ENCODE measurements around the gene RASGRP3.

RASGRP3 gene

DNA sequence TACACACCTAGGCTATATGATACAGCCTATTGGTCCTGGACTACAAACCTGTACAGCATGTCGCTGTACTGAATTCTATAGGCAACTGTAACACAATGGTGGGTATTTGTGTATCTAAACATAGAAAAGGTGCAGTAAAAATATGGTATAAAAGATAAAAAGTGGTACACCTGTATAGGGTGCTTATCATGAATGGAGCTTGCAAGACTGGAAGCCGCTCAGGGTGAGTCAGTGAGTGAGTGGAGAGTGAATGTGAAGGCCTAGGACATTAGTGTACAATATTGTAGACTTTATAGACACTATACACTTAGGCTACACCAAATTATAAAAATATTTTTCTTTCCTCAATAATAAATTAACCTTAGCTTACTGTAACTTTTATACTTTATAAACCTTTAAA lies 41.8 kb downstream of the RASGRP3 start:
- H3K27ac ChIP-seq (ENCODE audit: low read depth, low read length) = no peak overlapping the region
- H3K36me3 ChIP-seq (ENCODE audit: control insufficient read depth in 5 of 5, insufficient read depth in 5 of 5, low read length in 5 of 5) = peaks cover 0 to 20% (median 8%) of the 10 kb centered on the region in 5 donors
- peaks cover 0 to 9% (median 6%) of the 10 kb centered on the region in 5 donors for H3K4me1 ChIP-seq (ENCODE audit: control insufficient read depth in 5 of 5, insufficient read depth in 5 of 5, low read length in 5 of 5)
- no peak overlapping the region for H3K4me3 ChIP-seq (ENCODE audit: low read depth in 1 of 5, low read length in 5 of 5)
- H3K9ac ChIP-seq (ENCODE audit: low read length in 5 of 5) = no peak overlapping the region
- no peaks in the 10 kb centered on the region for H3K9me3 ChIP-seq (ENCODE audit: control insufficient read depth in 5 of 5, low read length in 5 of 5)
- H3K27me3 ChIP-seq (ENCODE audit: control insufficient read depth in 5 of 5, insufficient read depth in 4 of 5, low read length in 5 of 5) = no peaks in the 10 kb centered on the region

DNA sequence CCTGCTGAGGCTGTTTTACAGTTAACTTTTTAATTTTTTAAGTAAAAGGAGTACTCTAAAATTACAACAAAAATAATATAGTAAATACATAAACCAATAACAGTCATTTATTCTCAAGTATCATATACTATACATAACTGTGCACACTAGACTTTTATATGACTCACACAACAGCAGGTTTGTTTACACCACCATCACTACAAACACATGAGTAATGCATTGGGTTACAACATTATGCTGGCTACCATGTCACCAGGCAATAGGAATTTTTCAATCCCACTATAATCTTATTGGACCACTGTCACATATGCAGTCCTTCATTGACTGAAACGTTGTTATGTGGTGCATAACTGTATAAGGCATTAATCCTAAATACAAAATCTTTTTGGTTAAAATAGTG lies 42.5 kb downstream of the RASGRP3 start:
- Histone ChIP-seq H3K4me3 (ENCODE audit: low read depth in 1 of 5, low read length in 5 of 5) (no peak overlapping the region), H3K27ac (ENCODE audit: low read depth, low read length) (no peak overlapping the region), H3K9ac (ENCODE audit: low read length in 5 of 5) (no peak overlapping the region), H3K36me3 (ENCODE audit: control insufficient read depth in 5 of 5, insufficient read depth in 5 of 5, low read length in 5 of 5) (peaks cover 0 to 20% (median 8%) of the 10 kb centered on the region in 5 donors), H3K4me1 (ENCODE audit: control insufficient read depth in 5 of 5, insufficient read depth in 5 of 5, low read length in 5 of 5) (peaks cover 0 to 9% (median 6%) of the 10 kb centered on the region in 5 donors), H3K27me3 (ENCODE audit: control insufficient read depth in 5 of 5, insufficient read depth in 4 of 5, low read length in 5 of 5) (no peaks in the 10 kb centered on the region), H3K9me3 (ENCODE audit: control insufficient read depth in 5 of 5, low read length in 5 of 5) (no peaks in the 10 kb centered on the region)

DNA sequence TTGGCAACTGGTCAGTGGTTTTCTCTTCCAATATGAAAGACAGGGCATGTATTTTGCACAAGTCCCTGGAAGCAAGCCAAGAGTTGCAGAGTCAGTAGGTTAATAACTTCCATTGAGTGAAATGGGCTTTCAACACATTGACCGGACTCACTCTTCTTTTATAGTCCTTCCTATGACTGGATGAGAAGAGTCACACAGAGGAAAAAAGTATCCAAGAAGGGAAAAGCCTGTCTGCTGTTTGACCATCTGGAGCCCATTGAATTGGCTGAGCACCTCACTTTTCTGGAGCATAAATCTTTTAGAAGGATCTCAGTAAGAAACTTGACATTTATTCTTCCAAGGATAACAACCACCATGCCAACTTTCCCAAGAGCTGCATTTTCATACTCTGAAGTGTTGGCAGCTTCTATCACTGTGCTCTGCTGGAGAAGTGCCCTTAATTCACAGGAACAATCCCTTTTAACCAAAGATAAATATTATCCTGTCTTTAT lies 45.4 kb downstream of the RASGRP3 start:
- no peak overlapping the region for H3K9ac ChIP-seq (ENCODE audit: low read length in 5 of 5)
- no peak overlapping the region for H3K27ac ChIP-seq (ENCODE audit: low read depth, low read length)
- H3K4me1 ChIP-seq (ENCODE audit: control insufficient read depth in 5 of 5, insufficient read depth in 5 of 5, low read length in 5 of 5) = peaks cover 0 to 9% (median 6%) of the 10 kb centered on the region in 5 donors
- peaks cover 0 to 13% (median 4%) of the 10 kb centered on the region in 5 donors for H3K36me3 ChIP-seq (ENCODE audit: control insufficient read depth in 5 of 5, insufficient read depth in 5 of 5, low read length in 5 of 5)
- no peak overlapping the region for H3K4me3 ChIP-seq (ENCODE audit: low read depth in 1 of 5, low read length in 5 of 5)
- H3K9me3 ChIP-seq (ENCODE audit: control insufficient read depth in 5 of 5, low read length in 5 of 5) = no peaks in the 10 kb centered on the region
- H3K27me3 ChIP-seq (ENCODE audit: control insufficient read depth in 5 of 5, insufficient read depth in 4 of 5, low read length in 5 of 5) = no peaks in the 10 kb centered on the region

DNA sequence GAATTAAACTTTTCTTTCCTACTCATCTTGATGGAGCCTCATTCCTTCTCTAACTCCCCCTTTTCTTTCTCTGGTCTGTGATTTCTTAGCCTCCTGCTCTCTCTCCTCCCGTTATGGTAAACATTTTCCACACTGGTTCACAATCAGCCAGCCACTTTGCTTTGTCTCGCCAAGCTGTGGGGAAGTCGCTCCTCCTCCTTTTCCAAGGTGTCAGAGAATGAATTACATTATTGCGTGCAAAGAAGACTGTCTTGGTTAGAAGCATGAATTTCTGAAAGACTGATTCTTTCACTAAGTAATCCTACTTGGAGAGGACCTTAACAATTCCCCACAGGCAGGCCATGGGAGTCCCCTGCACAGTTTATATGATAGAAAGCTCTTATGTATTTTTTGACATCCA lies 46.1 kb downstream of the RASGRP3 start:
- H3K27ac ChIP-seq (ENCODE audit: low read depth, low read length) = no peak overlapping the region

DNA sequence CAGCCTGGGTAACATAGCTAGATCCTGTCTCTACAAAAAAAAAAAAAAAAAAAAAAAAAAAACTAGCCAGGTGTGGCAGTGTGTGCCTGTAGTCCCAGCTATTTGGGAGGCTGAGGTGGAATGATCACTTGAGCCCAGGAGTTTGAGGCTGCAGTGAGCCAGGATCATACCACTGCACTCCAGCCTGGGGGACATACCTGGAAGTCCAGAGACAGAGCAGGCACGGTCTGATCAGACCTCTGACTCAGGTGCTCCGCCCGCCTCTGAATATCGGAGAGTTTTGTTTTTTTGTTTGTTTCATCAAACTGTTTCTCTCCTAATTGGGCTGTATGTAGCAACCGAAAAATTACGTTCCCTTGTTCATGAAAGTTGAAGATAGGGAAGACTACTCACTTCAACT lies 49.2 kb downstream of the RASGRP3 start:
- Histone ChIP-seq H3K36me3 (ENCODE audit: control insufficient read depth in 5 of 5, insufficient read depth in 5 of 5, low read length in 5 of 5) (peaks cover 0 to 18% (median 4%) of the 10 kb centered on the region in 5 donors), H3K9me3 (ENCODE audit: control insufficient read depth in 5 of 5, low read length in 5 of 5) (no peaks in the 10 kb centered on the region), H3K27me3 (ENCODE audit: control insufficient read depth in 5 of 5, insufficient read depth in 4 of 5, low read length in 5 of 5) (no peaks in the 10 kb centered on the region), H3K4me3 (ENCODE audit: low read depth in 1 of 5, low read length in 5 of 5) (no peak overlapping the region), H3K9ac (ENCODE audit: low read length in 5 of 5) (no peak overlapping the region), H3K4me1 (ENCODE audit: control insufficient read depth in 5 of 5, insufficient read depth in 5 of 5, low read length in 5 of 5) (peaks cover 0 to 9% (median 6%) of the 10 kb centered on the region in 5 donors), H3K27ac (ENCODE audit: low read depth, low read length) (no peak overlapping the region)

More for the DNA sequence above, 46.1 kb downstream of the RASGRP3 start:
- H3K27me3 ChIP-seq (ENCODE audit: control insufficient read depth in 5 of 5, insufficient read depth in 4 of 5, low read length in 5 of 5) = no peaks in the 10 kb centered on the region
- H3K9me3 ChIP-seq (ENCODE audit: control insufficient read depth in 5 of 5, low read length in 5 of 5) = no peaks in the 10 kb centered on the region
- H3K4me1 ChIP-seq (ENCODE audit: control insufficient read depth in 5 of 5, insufficient read depth in 5 of 5, low read length in 5 of 5) = peaks cover 0 to 9% (median 6%) of the 10 kb centered on the region in 5 donors
- no peak overlapping the region for H3K4me3 ChIP-seq (ENCODE audit: low read depth in 1 of 5, low read length in 5 of 5)
- no peak overlapping the region for H3K9ac ChIP-seq (ENCODE audit: low read length in 5 of 5)
- H3K36me3 ChIP-seq (ENCODE audit: control insufficient read depth in 5 of 5, insufficient read depth in 5 of 5, low read length in 5 of 5) = peaks cover 0 to 15% (median 4%) of the 10 kb centered on the region in 5 donors

DNA sequence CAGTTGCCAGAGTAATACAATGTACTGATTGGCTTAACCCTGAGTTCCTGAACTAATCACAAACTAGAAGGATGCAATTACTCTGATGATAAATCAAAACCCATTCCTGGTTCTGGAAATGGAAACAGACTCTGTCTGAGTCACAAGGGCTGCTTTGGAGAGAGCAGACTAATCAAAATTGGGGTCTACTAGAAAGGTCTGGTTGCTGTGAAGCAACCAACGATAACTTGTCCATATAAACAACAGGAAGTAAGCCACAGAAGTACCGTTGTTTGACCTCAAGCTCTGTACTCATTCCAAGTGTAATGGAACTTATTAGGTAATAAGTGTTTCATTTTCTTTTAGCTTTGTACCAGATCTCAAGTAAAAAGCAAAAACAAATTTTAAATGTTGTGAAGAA lies 49.7 kb downstream of the RASGRP3 start:
- no peaks in the 10 kb centered on the region for H3K27me3 ChIP-seq (ENCODE audit: control insufficient read depth in 5 of 5, insufficient read depth in 4 of 5, low read length in 5 of 5)
- H3K9me3 ChIP-seq (ENCODE audit: control insufficient read depth in 5 of 5, low read length in 5 of 5) = no peaks in the 10 kb centered on the region
- no peak overlapping the region for H3K9ac ChIP-seq (ENCODE audit: low read length in 5 of 5)
- H3K4me3 ChIP-seq (ENCODE audit: low read depth in 1 of 5, low read length in 5 of 5) = no peak overlapping the region
- no peak overlapping the region for H3K27ac ChIP-seq (ENCODE audit: low read depth, low read length)
- H3K4me1 ChIP-seq (ENCODE audit: control insufficient read depth in 5 of 5, insufficient read depth in 5 of 5, low read length in 5 of 5) = peaks cover 0 to 9% (median 6%) of the 10 kb centered on the region in 5 donors
- peaks cover 0 to 18% (median 0%) of the 10 kb centered on the region in 5 donors for H3K36me3 ChIP-seq (ENCODE audit: control insufficient read depth in 5 of 5, insufficient read depth in 5 of 5, low read length in 5 of 5)

DNA sequence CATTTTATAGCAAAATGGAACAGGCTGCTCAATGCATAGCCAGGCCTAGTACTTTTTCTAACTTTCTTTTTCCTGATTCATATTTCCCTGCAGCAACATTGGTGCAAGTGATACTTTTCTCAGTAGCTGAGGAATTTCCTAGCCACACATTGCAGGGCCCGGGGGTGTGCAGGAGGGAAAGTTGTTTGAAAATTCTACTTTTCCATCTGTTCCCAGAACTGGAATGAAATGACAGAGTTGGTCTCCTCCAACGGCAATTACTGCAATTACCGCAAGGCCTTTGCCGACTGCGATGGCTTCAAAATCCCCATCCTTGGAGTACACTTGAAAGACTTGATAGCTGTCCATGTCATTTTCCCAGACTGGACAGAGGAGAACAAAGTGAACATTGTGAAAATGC lies 50.5 kb downstream of the RASGRP3 start:
- Histone ChIP-seq H3K9ac (ENCODE audit: low read length in 5 of 5) (no peak overlapping the region), H3K27ac (ENCODE audit: low read depth, low read length) (no peak overlapping the region), H3K36me3 (ENCODE audit: control insufficient read depth in 5 of 5, insufficient read depth in 5 of 5, low read length in 5 of 5) (peaks cover 0 to 23% (median 4%) of the 10 kb centered on the region in 5 donors), H3K27me3 (ENCODE audit: control insufficient read depth in 5 of 5, insufficient read depth in 4 of 5, low read length in 5 of 5) (peaks cover 0 to 3% (median 0%) of the 10 kb centered on the region in 5 donors), H3K4me3 (ENCODE audit: low read depth in 1 of 5, low read length in 5 of 5) (no peak overlapping the region), H3K9me3 (ENCODE audit: control insufficient read depth in 5 of 5, low read length in 5 of 5) (no peaks in the 10 kb centered on the region), H3K4me1 (ENCODE audit: control insufficient read depth in 5 of 5, insufficient read depth in 5 of 5, low read length in 5 of 5) (peaks cover 0 to 6% (median 4%) of the 10 kb centered on the region in 5 donors)

DNA sequence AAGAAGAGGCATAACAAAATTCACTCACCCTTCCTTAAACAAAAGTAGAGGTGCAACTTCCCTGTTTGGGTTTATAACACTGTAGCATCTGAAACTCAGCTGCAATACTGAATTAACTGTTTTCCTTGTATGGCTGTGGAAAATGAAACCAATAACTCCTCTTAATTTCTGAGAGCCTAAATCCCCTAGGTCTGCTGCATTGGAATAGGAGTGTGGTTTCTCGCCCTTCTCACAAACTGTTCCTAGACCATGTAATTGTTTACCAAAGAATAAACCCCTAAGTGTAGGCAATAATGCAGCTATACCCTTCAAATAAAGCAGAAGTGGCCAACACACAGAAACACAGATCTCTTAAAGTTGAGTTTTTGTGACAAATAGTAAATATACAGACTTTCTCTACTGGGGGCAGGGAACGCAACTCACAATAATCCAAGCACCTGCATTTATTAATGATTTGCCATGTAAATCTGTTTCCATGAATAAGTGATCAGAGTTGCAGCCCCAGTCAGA lies 52.0 kb downstream of the RASGRP3 start:
- no peaks in the 10 kb centered on the region for H3K9me3 ChIP-seq (ENCODE audit: control insufficient read depth in 5 of 5, low read length in 5 of 5)
- peaks cover 0 to 23% (median 4%) of the 10 kb centered on the region in 5 donors for H3K36me3 ChIP-seq (ENCODE audit: control insufficient read depth in 5 of 5, insufficient read depth in 5 of 5, low read length in 5 of 5)
- H3K9ac ChIP-seq (ENCODE audit: low read length in 5 of 5) = no peak overlapping the region
- peaks cover 0 to 3% (median 0%) of the 10 kb centered on the region in 5 donors for H3K27me3 ChIP-seq (ENCODE audit: control insufficient read depth in 5 of 5, insufficient read depth in 4 of 5, low read length in 5 of 5)
- no peak overlapping the region for H3K4me3 ChIP-seq (ENCODE audit: low read depth in 1 of 5, low read length in 5 of 5)
- no peak overlapping the region for H3K27ac ChIP-seq (ENCODE audit: low read depth, low read length)
- peaks cover 0 to 14% (median 0%) of the 10 kb centered on the region in 5 donors for H3K4me1 ChIP-seq (ENCODE audit: control insufficient read depth in 5 of 5, insufficient read depth in 5 of 5, low read length in 5 of 5)

DNA sequence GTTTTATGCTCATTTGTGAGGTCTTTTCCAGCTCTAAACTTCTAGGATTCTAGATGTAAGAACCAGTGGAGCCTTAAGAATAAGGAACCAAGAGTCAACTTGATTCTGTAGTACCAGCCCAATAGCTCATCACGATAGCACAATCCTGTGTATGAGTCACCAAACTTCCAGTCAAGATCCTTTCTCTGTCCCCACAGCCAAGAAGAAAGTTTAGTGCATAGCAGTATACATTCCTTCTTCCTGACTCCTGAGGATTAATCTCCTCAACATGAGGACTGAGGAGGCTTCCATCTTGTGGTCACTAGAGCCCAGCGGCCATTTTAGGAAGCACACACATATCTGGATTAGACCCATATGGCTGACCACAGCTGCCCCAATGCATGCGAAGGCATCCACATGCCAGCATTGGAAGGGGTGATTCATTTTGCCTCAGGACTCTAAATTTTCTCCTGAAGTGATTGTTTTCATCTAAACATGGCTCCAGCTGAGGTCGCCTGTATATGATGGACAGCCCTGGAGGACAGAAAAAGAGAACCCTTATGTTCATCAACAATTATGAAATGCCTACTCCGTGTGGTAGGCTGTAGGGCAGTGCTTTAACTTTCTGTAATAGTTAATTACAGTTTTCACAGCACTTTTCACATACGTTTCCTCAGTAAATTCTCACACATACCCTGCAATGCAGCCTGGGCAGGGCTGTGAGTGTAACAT lies 53.5 kb downstream of the RASGRP3 start:
- Histone ChIP-seq H3K9ac (ENCODE audit: low read length in 5 of 5) (no peak overlapping the region), H3K27ac (ENCODE audit: low read depth, low read length) (no peak overlapping the region), H3K4me1 (ENCODE audit: control insufficient read depth in 5 of 5, insufficient read depth in 5 of 5, low read length in 5 of 5) (peaks cover 0 to 14% (median 0%) of the 10 kb centered on the region in 5 donors)

More for the DNA sequence above, 53.5 kb downstream of the RASGRP3 start:
- H3K27me3 ChIP-seq (ENCODE audit: control insufficient read depth in 5 of 5, insufficient read depth in 4 of 5, low read length in 5 of 5) = peaks cover 0 to 3% (median 0%) of the 10 kb centered on the region in 5 donors
- H3K4me3 ChIP-seq (ENCODE audit: low read depth in 1 of 5, low read length in 5 of 5) = no peak overlapping the region
- peaks cover 0 to 23% (median 4%) of the 10 kb centered on the region in 5 donors for H3K36me3 ChIP-seq (ENCODE audit: control insufficient read depth in 5 of 5, insufficient read depth in 5 of 5, low read length in 5 of 5)
- H3K9me3 ChIP-seq (ENCODE audit: control insufficient read depth in 5 of 5, low read length in 5 of 5) = no peaks in the 10 kb centered on the region

Measured in subcutaneous abdominal adipose tissue (tissue), 5 donors.